Stimulated activated CD8-positive, alpha-beta memory T cell treated with anti-CD3 and anti-CD28 coated beads, Interleukin-12 subunit alpha, Interleukin-12 subunit beta, amount 100 ng/mL, for 1 hour (primary cell): ENCODE results near the gene DALRD3.

Source experiments
- DNase-seq: peaks from one replicate; pipeline ENCODE4 v3.0.0-alpha.2; 2020; ENCODE audit warnings: low read depth

Gene DALRD3

DNA sequence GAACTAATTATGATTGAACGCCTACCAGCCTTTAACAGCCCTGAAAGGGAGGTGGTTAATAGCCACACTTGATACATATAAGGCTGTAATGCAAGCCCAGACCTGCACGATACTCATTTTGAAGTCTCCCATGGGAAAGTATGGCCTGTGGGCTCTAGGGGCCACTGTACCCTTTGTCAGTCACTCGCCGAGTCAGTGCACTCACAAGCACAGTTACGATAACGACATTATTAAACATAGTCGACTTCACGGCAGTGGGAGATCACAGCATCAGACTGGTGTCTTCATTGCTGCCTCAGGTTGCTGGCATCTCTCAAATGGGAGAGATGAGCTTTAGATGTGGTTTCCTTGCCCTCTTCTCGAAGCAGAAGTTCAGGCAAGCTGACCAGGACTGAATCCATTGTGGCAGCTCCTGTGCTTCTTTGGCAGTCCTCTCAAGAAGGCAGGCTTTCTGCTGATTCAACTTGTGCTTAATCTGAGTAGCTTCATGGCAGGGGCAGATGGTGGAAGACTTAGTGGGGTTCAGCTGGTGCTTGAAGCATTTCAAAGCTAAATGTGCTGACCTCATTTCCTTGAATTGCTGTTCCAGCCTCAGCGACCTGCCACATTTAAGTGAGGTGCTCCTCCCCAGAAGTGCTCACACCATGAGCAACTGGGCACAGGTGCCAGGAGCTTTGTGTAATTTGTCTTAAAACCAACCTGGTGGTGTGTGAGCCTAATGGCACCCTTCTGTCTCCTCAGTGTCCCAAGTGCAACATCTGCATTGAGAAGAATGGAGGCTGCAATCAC is 44.1 kb downstream of the DALRD3 start:
- DNase-seq: no peak

DNA sequence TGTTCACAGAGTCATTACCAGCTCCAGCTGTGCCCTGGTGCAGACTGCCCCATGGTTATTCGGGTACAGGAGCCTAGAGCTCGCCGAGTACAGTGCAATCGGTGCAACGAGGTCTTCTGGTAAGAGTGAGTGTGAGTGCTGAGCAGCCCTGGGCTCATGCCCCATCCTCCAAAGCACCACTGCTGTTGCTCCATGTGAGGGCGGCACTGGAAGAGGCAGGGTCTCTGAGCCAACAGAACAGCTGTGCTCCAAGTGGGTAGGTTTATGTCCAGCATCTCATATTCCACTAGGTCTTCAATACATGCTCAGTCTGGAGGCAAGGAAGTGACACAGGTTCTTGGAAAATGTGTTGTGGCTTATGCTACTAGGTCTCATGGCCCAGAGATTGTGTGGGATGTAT is 47.8 kb downstream of the DALRD3 start:
- no peak for DNase-seq

DNA sequence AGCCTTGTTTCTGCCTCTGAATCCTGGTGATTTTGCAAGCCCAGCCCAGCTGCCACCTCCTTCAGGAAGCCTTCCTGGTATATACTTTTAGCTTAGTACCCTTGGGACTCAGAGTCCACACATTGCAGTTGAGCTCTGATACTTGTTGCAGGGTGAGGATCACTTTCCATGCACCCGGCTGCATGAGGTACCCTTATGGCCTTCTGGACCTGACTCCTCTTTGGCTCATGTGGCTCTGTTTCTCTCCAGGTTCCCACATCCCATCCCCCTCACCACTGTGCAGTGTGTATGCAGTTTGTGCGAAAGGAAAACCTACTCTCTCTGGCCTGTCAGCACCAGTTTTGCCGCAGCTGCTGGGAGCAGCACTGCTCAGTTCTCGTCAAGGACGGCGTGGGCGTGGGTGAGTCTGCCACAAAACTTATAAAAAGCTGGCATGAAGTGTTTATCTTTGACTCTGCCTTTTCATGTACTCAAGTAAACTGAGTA is 51.5 kb downstream of the DALRD3 start:
- no peak for DNase-seq

DNA sequence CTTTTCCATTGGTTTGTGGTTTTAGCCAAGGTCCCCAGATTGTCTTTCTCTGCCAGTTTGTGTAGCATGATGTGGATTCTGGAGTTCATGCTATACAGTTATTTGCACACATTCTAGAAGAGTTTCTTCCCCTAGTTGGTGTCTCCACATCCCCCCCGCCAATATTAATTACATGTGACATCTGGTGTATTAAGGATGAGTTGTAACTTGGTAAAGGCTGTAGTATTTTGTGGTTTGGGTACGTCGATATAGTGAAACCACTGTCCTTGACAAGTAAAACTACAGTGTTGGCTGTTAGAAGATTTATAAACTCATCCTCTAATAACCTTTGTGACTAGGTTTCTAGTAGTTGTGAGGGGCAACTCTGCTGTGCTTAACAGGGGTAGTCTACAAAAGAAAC is 52.0 kb downstream of the DALRD3 start:
- no peak for DNase-seq
